Measurements from ENCODE around the gene MTMR12. TPM values are rescaled to one million over a fixed set of nuclear protein-coding genes. Genes with fewer than 3 reads are reported as not detected.

MTMR12 gene
- total and polyA plus RNA-seq, 10 of the 15 experiments (the other 5 are each of a cell fraction or from before 2014, with no cell fraction given): 5.0 to 22.9 (median 16.3) TPM

DNA sequence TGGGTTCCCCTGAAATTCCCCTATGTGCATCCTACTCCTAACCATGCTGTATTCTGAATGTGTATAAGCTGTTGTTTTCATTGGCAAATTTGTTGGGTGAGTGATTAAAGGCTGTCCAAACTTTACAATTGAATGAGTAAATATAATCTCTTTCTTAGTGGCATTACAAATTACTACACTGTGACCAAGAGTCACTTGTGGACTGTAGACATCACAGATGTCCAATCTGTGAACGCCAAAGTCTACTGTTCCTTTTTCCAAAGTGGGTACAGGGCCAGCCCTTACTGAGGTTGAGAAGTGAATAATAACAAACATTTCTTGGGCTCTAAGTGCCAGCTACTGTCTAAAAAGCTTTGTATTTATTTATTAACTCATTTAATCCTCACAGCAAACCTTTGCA is 29.7 kb downstream of the MTMR12 start:
- in situ Hi-C loops (cut with MboI): no loop called here
- ATAC-seq (no peak), FAIRE-seq (no peak), DNase-seq (ENCODE audit: low read depth, low spot score) (no peak)
- 52% methylated on average over 1 of the region's 1 CpG for WGBS (ENCODE audit: insufficient coverage, insufficient replicate concordance, low lambda C conversion rate, missing lambda C conversion rate)
- intact Hi-C loops (cut with micrococcal nuclease; ENCODE audit: unreplicated experiment): loop anchor here (5.0 kb wide), 1 partner anchor 44 kb away; no protein-coding TSS in a partner anchor
- Histone ChIP-seq H3K4me1 (ENCODE audit: control insufficient read depth, insufficient read depth, low read length) (peaks cover 33% of the 10 kb centered on the region), H2AFZ (ENCODE audit: control insufficient read depth, low read depth, low read length) (no peak overlapping the region), H4K20me1 (ENCODE audit: control insufficient read depth, insufficient read depth) (no peaks in the 10 kb centered on the region), H3K9ac (ENCODE audit: control insufficient read depth, insufficient read depth, low read length) (no peak overlapping the region), H3K4me3 (no peak overlapping the region), H3K27ac (ENCODE audit: control insufficient read depth, insufficient read depth) (no peak overlapping the region), H3K9me3 (replicated peaks; ENCODE audit: control insufficient read depth, insufficient read depth, low read length) (no peaks in the 10 kb centered on the region), H3K27me3 (replicated peaks in 1 of 2; ENCODE audit: control insufficient read depth in 2 of 2, insufficient read depth in 2 of 2, low read length in 1 of 2) (no peaks in the 10 kb centered on the region), H3K4me2 (ENCODE audit: control insufficient read depth, insufficient read depth) (no peak overlapping the region), H3K36me3 (ENCODE audit: control insufficient read depth in 2 of 2, insufficient read depth in 2 of 2, low read length in 1 of 2) (no peaks in the 10 kb centered on the region), H3K79me2 (ENCODE audit: control insufficient read depth, insufficient read depth, low read length) (peaks cover 9% of the 10 kb centered on the region)
- ChIA-PET CTCF (interaction anchor here (1.2 kb wide), 1 partner anchor 10 kb away, joined by 3 read pairs; no protein-coding TSS in a partner anchor), POLR2A (interaction anchor here (0.5 to 4.3 kb wide), 4 partner anchors 13 to 24 kb away, joined by 3 to 16 read pairs (median 3); no protein-coding TSS in a partner anchor), RAD21 (ENCODE audit: unreplicated experiment) (interaction anchor here (1.3 to 1.8 kb wide), 2 partner anchors 11 to 50 kb away, joined by 3 to 8 read pairs; no protein-coding TSS in a partner anchor), SMC1A (ENCODE audit: uncharacterized antibody, unreplicated experiment) (interaction anchor here (1.0 to 4.8 kb wide), 8 partner anchors 11 to 133 kb away, joined by 3 to 30 read pairs (median 4); no protein-coding TSS in a partner anchor)
- BruUV-seq (replicated peaks): no TSS peak
- TF ChIP-seq, protein P1, sequence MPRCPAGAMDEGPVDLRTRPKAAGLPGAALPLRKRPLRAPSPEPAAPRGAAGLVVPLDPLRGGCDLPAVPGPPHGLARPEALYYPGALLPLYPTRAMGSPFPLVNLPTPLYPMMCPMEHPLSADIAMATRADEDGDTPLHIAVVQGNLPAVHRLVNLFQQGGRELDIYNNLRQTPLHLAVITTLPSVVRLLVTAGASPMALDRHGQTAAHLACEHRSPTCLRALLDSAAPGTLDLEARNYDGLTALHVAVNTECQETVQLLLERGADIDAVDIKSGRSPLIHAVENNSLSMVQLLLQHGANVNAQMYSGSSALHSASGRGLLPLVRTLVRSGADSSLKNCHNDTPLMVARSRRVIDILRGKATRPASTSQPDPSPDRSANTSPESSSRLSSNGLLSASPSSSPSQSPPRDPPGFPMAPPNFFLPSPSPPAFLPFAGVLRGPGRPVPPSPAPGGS (IDR thresholded peaks at IDR 0.05; ENCODE audit: borderline replicate concordance, insufficient read depth, low read depth, low read length, poor library complexity, severe bottlenecking): peak; percentile 32
- TF ChIP-seq, protein P2, sequence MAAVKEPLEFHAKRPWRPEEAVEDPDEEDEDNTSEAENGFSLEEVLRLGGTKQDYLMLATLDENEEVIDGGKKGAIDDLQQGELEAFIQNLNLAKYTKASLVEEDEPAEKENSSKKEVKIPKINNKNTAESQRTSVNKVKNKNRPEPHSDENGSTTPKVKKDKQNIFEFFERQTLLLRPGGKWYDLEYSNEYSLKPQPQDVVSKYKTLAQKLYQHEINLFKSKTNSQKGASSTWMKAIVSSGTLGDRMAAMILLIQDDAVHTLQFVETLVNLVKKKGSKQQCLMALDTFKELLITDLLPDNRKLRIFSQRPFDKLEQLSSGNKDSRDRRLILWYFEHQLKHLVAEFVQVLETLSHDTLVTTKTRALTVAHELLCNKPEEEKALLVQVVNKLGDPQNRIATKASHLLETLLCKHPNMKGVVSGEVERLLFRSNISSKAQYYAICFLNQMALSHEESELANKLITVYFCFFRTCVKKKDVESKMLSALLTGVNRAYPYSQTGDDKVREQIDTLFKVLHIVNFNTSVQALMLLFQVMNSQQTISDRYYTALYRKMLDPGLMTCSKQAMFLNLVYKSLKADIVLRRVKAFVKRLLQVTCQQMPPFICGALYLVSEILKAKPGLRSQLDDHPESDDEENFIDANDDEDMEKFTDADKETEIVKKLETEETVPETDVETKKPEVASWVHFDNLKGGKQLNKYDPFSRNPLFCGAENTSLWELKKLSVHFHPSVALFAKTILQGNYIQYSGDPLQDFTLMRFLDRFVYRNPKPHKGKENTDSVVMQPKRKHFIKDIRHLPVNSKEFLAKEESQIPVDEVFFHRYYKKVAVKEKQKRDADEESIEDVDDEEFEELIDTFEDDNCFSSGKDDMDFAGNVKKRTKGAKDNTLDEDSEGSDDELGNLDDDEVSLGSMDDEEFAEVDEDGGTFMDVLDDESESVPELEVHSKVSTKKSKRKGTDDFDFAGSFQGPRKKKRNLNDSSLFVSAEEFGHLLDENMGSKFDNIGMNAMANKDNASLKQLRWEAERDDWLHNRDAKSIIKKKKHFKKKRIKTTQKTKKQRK (IDR thresholded peaks at IDR 0.05; ENCODE audit: low read depth, low read length): no peak
